K562 (cell line): ENCODE data around the gene PDIA3. TPM values are rescaled to one million over a fixed set of nuclear protein-coding genes. Genes with fewer than 3 reads are reported as not detected.
A peak's percentile ranks its signal among the peaks of the same experiment; 100 is the strongest.

Experiments used
- POLR2A ChIP-seq: fragments of 450-650 bp; conservative IDR thresholded peaks from 2 replicates; pipeline ENCODE4 v1.6.1; 2016
- polyA plus RNA-seq, 8 experiments: library from polyadenylated mRNA; depleted of rRNA in 4 of 8; stranded (reverse) in 5 of 8; unstranded in 3 of 8; fragments of >200 nt; fragmentation: Nextera tagmentation in 2 of 8; fragmentation: Illumina TruSeq in 1 of 8; extraction: Ambion mirVana in 2 of 8; extraction: Trizol in 1 of 8; gene quantifications; 2 replicates each; pipeline versions ENCODE4 v1.2.1 to v1.2.3, GENCODE V29; 2011 to 2014; ENCODE audit warnings: inconsistent platforms in 1 of 8, missing spikeins in 1 of 8
- total RNA-seq, 7 experiments: library from RNA; depleted of rRNA in 6 of 7; stranded (reverse); fragments of >200 nt in 6 of 7; fragmentation: Illumina TruSeq in 2 of 7; extraction: Trizol in 2 of 7; gene quantifications; 2 replicates each; pipeline versions ENCODE4 v1.2.1 to v1.2.3, GENCODE V29; 2011 to 2021; ENCODE audit warnings: low replicate concordance in 1 of 7
- TF ChIP-seq, protein P1 (sequence below), 2 experiments: fragments of 450-650 bp; IDR thresholded peaks; 2 replicates each; pipeline ENCODE4 v1.6.1; 2016; ENCODE audit warnings: mild to moderate bottlenecking in 2 of 2, borderline replicate concordance in 1 of 2, low read depth in 1 of 2, moderate library complexity in 1 of 2
- TF ChIP-seq, protein P2 (sequence below): sonication (generic); formaldehyde crosslinking; IDR thresholded peaks from 2 replicates; pipeline ENCODE4 v1.8.1; 2023; ENCODE audit warnings: mild to moderate bottlenecking, missing genetic modification reagents, moderate library complexity

PDIA3 gene
- total and polyA plus RNA-seq, 9 of the 15 experiments (the other 6 are each of a cell fraction or from before 2014, with no cell fraction given), result 13.5 to 386 (median 149) TPM

DNA sequence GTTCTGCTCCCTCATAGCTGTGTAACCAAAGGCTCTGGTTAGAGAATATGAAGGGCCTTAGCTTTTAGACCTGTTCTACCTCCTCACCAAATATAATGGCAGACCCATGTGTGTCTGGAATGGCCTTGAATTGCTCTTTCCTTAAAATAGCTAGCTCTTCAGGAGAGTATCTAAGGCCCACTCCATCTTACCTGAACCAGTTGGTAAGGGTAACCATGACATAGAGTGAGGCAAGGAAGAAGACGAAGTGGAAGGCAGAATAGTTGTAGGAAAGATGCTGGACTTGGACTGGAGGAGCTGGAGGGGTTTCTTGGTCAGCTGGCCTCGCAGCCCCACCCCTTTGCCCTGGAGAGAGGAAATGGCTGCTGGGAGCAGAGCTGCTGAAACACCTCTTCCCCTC is 49.0 kb downstream of the PDIA3 start (continued):
- TF ChIP-seq, protein P1, sequence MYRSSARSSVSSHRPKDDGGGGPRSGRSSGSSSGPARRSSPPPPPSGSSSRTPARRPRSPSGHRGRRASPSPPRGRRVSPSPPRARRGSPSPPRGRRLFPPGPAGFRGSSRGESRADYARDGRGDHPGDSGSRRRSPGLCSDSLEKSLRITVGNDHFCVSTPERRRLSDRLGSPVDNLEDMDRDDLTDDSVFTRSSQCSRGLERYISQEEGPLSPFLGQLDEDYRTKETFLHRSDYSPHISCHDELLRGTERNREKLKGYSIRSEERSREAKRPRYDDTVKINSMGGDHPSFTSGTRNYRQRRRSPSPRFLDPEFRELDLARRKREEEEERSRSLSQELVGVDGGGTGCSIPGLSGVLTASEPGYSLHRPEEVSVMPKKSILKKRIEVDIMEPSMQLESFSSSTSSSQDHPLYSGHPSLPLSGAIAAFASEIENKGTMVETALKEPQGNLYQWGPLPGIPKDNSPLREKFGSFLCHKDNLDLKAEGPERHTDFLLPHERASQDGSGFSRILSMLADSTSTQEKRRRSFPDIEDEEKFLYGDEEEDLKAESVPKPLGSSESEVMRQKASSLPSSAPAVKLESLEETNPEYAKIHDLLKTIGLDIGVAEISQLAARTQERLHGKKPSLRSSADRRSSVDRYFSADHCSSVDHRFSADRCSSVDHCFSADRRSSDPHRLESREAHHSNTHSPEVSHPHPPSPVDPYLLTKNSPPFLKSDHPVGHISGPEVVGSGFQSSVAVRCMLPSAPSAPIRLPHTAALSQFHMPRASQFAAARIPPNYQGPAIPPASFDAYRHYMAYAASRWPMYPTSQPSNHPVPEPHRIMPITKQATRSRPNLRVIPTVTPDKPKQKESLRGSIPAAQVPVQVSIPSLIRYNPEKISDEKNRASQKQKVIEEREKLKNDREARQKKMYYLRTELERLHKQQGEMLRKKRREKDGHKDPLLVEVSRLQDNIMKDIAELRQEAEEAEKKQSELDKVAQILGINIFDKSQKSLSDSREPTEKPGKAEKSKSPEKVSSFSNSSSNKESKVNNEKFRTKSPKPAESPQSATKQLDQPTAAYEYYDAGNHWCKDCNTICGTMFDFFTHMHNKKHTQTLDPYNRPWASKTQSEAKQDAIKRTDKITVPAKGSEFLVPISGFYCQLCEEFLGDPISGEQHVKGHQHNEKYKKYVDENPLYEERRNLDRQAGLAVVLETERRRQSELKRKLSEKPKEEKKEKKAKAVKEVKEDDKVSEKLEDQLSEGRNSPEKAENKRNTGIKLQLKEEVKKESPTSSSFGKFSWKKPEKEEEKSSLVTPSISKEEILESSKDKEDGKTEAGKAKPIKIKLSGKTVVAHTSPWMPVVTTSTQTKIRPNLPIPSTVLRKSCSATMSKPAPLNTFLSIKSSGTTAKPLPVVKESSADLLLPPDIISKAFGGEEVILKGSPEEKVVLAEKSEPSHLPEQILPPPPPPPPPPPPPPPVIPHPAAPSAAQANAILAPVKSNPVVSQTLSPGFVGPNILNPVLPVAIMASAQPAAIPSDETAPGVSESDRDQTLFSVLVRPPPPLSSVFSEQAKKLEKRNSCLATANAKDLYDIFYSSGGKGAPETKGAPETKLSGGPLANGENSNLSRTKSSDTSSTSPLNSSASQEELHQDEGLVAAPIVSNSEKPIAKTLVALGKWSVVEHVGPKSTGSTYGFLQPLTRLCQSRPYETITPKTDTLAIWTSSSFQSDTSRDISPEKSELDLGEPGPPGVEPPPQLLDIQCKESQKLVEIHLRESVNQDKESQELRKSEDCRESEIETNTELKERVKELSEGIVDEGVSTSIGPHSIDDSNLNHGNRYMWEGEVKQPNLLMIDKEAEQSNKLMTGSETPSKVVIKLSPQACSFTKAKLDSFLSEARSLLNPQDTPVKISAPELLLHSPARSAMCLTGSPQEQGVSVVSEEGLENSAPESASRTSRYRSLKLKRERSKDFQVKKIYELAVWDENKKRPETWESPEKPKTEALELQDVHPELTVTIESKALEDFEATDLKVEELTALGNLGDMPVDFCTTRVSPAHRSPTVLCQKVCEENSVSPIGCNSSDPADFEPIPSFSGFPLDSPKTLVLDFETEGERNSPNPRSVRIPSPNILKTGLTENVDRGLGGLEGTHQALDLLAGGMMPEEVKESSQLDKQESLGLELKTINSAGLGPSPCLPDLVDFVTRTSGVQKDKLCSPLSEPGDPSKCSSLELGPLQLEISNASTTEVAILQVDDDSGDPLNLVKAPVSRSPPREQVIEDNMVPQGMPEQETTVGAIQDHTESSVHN (IDR thresholded peaks at IDR 0.05; ENCODE audit: borderline replicate concordance in 1 of 2, low read depth in 1 of 2), result no peak
- TF ChIP-seq POLR2A, result peak; percentile 54; the same call in 1 of the 2 replicates
- TF ChIP-seq, protein P2, sequence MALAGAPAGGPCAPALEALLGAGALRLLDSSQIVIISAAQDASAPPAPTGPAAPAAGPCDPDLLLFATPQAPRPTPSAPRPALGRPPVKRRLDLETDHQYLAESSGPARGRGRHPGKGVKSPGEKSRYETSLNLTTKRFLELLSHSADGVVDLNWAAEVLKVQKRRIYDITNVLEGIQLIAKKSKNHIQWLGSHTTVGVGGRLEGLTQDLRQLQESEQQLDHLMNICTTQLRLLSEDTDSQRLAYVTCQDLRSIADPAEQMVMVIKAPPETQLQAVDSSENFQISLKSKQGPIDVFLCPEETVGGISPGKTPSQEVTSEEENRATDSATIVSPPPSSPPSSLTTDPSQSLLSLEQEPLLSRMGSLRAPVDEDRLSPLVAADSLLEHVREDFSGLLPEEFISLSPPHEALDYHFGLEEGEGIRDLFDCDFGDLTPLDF (CRISPR knock-in tag), result no peak
